Caco-2 (cell line): ENCODE measurements around the gene SCN1A. TPM values are rescaled to one million over a fixed set of nuclear protein-coding genes. Genes with fewer than 3 reads are reported as not detected.

ENCODE experiments used
- BruUV-seq: library from RNA; stranded (reverse); fragments of 400-500 nt; replicated peaks from 2 replicates; lab custom pipeline; 2021; lab: Mats Ljungman, UMichigan
- CTCF ChIA-PET: fragments of 300-600 bp; sonication (Branson Sonifier 250); formaldehyde crosslinking; loops from one replicate; lab custom pipeline; 2022; ENCODE audit warnings: antibody characterized with exemption; lab: Charles Lee
- POLR2A ChIA-PET: fragments of 300-600 bp; sonication (Branson Sonifier 250); formaldehyde crosslinking; loops from one replicate; lab custom pipeline; 2022; ENCODE audit warnings: antibody characterized with exemption; lab: Charles Lee
- DNase-seq, 2 experiments: peaks; one replicate each; pipeline versions ENCODE4 v3.0.0 to v3.0.0-alpha.2; 2020 to 2022
- H3K27me3 ChIP-seq: replicated peaks from 2 replicates; pipeline ENCODE4 v1.6.0; 2011; ENCODE audit warnings: low read length; ENCODE audit not compliant: control insufficient read depth, insufficient read depth
- H3K36me3 ChIP-seq: 2 replicates; pipeline ENCODE4 v1.5.1; 2011; ENCODE audit warnings: low read length; ENCODE audit not compliant: control insufficient read depth, insufficient read depth
- H3K4me1 ChIP-seq: fragments of 250-450 bp; sonication (Bioruptor Pico); 2 replicates; pipeline ENCODE4 v1.5.1; 2020; ENCODE audit warnings: mild to moderate bottlenecking
- H3K4me3 ChIP-seq: 2 replicates; pipeline ENCODE4 v1.5.1; 2011; ENCODE audit warnings: low read depth, mild to moderate bottlenecking, control low read depth, low read length
- H3K9me3 ChIP-seq: fragments of 250-450 bp; sonication (Bioruptor Pico); 2 replicates; pipeline ENCODE4 v1.5.1; 2020; ENCODE audit warnings: mild to moderate bottlenecking, moderate library complexity
- H3K27ac Mint-ChIP-seq: one replicate; pipeline ENCODE4 v1.8.0; 2022; ENCODE audit warnings: mixed read lengths; ENCODE audit not compliant: unreplicated experiment
- H3K27me3 Mint-ChIP-seq: one replicate; pipeline ENCODE4 v1.8.0; 2022; ENCODE audit warnings: mixed read lengths; ENCODE audit not compliant: insufficient read depth, unreplicated experiment
- H3K36me3 Mint-ChIP-seq: one replicate; pipeline ENCODE4 v1.8.0; 2022; ENCODE audit warnings: mild to moderate bottlenecking, mixed read lengths; ENCODE audit not compliant: insufficient read depth, unreplicated experiment
- H3K4me1 Mint-ChIP-seq: one replicate; pipeline ENCODE4 v1.8.0; 2022; ENCODE audit warnings: low read depth, mixed read lengths; ENCODE audit not compliant: unreplicated experiment
- H3K4me3 Mint-ChIP-seq: one replicate; pipeline ENCODE4 v1.8.0; 2022; ENCODE audit warnings: mild to moderate bottlenecking, moderate library complexity, mixed read lengths; ENCODE audit not compliant: unreplicated experiment
- H3K9me3 Mint-ChIP-seq: one replicate; pipeline ENCODE4 v1.8.0; 2022; ENCODE audit warnings: mixed read lengths; ENCODE audit not compliant: unreplicated experiment
- CTCF ChIP-seq, 2 experiments: fragments of 200-600 bp in 1 of 2; IDR thresholded peaks; 1 replicate in 1 of 2; 2 replicates in 1 of 2; pipeline versions ENCODE4 v1.5.1 to v1.8.0; 2011 to 2022; ENCODE audit warnings: antibody characterized with exemption in 1 of 2, control low read depth in 1 of 2, inconsistent platforms in 1 of 2, low read depth in 1 of 2, low read length in 1 of 2, mild to moderate bottlenecking in 1 of 2, moderate library complexity in 1 of 2; ENCODE audit not compliant: insufficient read depth in 1 of 2, severe bottlenecking in 1 of 2, unreplicated experiment in 1 of 2
- intact Hi-C: fragments of 100-400 bp; cut with micrococcal nuclease; formaldehyde crosslinking; loops from one replicate; pipeline ENCODE4 v1.10.0; 2022; ENCODE audit not compliant: unreplicated experiment
- total RNA-seq: library from RNA; stranded (reverse); gene quantifications from 2 replicates; pipeline ENCODE4 v1.2.3, GENCODE V29; 2022

The SCN1A gene
- total RNA-seq, 1 experiment from 2014 or later: not detected

GRCh38 chr2:166170356-166170755 lies 42.5 kb upstream of the SCN1A start:
- no peak for DNase-seq
- intact Hi-C loops: no loop called here
- Histone ChIP-seq H3K4me1 (no peaks in the 10 kb centered on the region), H3K4me3 (no peak overlapping the region), H3K27me3 (no peaks in the 10 kb centered on the region), H3K9me3 (no peaks in the 10 kb centered on the region), H3K36me3 (no peaks in the 10 kb centered on the region)
- ChIA-PET POLR2A (no interaction called here), CTCF (no interaction called here)
- no TSS peak for BruUV-seq
- Mint-ChIP-seq H3K27ac (no peak overlapping the region), H3K9me3 (no peaks in the 10 kb centered on the region), H3K27me3 (no peaks in the 10 kb centered on the region), H3K4me3 (no peak overlapping the region), H3K4me1 (no peaks in the 10 kb centered on the region), H3K36me3 (no peaks in the 10 kb centered on the region)
- no peak for TF ChIP-seq CTCF (IDR thresholded peaks at IDR 0.05; ENCODE audit: insufficient read depth in 1 of 2, low read depth in 1 of 2, low read length in 1 of 2, severe bottlenecking in 1 of 2, unreplicated experiment in 1 of 2)

- ChIA-PET CTCF (no interaction called here), POLR2A (no interaction called here)
- H3K4me3 ChIP-seq: no peak overlapping the region
- no peaks in the 10 kb centered on the region for H3K27me3 ChIP-seq
- H3K9me3 ChIP-seq: no peaks in the 10 kb centered on the region
- BruUV-seq: no TSS peak
- TF ChIP-seq CTCF (IDR thresholded peaks at IDR 0.05; ENCODE audit: insufficient read depth in 1 of 2, low read depth in 1 of 2, low read length in 1 of 2, severe bottlenecking in 1 of 2, unreplicated experiment in 1 of 2): no peak
- H3K27ac Mint-ChIP-seq: no peak overlapping the region
- H3K9me3 Mint-ChIP-seq: no peaks in the 10 kb centered on the region
- H3K4me1 Mint-ChIP-seq: no peaks in the 10 kb centered on the region
- no peak overlapping the region for H3K4me3 Mint-ChIP-seq
- no peak for DNase-seq
- H3K36me3 ChIP-seq: no peaks in the 10 kb centered on the region
- intact Hi-C loops: no loop called here
- H3K36me3 Mint-ChIP-seq: no peaks in the 10 kb centered on the region
- no peaks in the 10 kb centered on the region for H3K4me1 ChIP-seq
- no peaks in the 10 kb centered on the region for H3K27me3 Mint-ChIP-seq
Observed at GRCh38 chr2:166167449-166167848, 39.6 kb upstream of the SCN1A start.

GRCh38 chr2:166163775-166164174 lies 36.0 kb upstream of the SCN1A start:
- TF ChIP-seq CTCF (IDR thresholded peaks at IDR 0.05; ENCODE audit: insufficient read depth in 1 of 2, low read depth in 1 of 2, low read length in 1 of 2, severe bottlenecking in 1 of 2, unreplicated experiment in 1 of 2): no peak
- Mint-ChIP-seq H3K27ac (no peak overlapping the region), H3K36me3 (no peaks in the 10 kb centered on the region), H3K4me3 (no peak overlapping the region), H3K9me3 (no peaks in the 10 kb centered on the region), H3K4me1 (no peaks in the 10 kb centered on the region), H3K27me3 (no peaks in the 10 kb centered on the region)
- no TSS peak for BruUV-seq
- Histone ChIP-seq H3K27me3 (no peaks in the 10 kb centered on the region), H3K36me3 (no peaks in the 10 kb centered on the region), H3K4me1 (no peaks in the 10 kb centered on the region), H3K9me3 (no peaks in the 10 kb centered on the region), H3K4me3 (no peak overlapping the region)
- CTCF ChIA-PET: no interaction called here
- POLR2A ChIA-PET: no interaction called here
- no peak for DNase-seq
- intact Hi-C loops: no loop called here
